Dermis microvascular lymphatic vessel endothelial cell (primary cell): ENCODE measurements around the gene ALDH3A1. TPM values are rescaled to one million over a fixed set of nuclear protein-coding genes. Genes with fewer than 3 reads are reported as not detected.
"Not testable (repeated sequence)": the region's sequence is repeated elsewhere in the genome, so short reads cannot be mapped to it uniquely, and the experiment has no call there.

Source experiments
- DNase-seq, 2 donors: peaks; one replicate each; pipeline versions ENCODE4 v3.0.0 to v3.0.0-alpha.2; 2010; ENCODE audit warnings: low read depth in 2 of 2
- total RNA-seq: library from RNA; depleted of rRNA; stranded (reverse); fragments of >200 nt; gene quantifications from 2 replicates; pipeline ENCODE4 v1.2.1, GENCODE V29; 2014

ALDH3A1 gene
- under 0.01 and 0.38 TPM in 2 replicates for total RNA-seq

DNA sequence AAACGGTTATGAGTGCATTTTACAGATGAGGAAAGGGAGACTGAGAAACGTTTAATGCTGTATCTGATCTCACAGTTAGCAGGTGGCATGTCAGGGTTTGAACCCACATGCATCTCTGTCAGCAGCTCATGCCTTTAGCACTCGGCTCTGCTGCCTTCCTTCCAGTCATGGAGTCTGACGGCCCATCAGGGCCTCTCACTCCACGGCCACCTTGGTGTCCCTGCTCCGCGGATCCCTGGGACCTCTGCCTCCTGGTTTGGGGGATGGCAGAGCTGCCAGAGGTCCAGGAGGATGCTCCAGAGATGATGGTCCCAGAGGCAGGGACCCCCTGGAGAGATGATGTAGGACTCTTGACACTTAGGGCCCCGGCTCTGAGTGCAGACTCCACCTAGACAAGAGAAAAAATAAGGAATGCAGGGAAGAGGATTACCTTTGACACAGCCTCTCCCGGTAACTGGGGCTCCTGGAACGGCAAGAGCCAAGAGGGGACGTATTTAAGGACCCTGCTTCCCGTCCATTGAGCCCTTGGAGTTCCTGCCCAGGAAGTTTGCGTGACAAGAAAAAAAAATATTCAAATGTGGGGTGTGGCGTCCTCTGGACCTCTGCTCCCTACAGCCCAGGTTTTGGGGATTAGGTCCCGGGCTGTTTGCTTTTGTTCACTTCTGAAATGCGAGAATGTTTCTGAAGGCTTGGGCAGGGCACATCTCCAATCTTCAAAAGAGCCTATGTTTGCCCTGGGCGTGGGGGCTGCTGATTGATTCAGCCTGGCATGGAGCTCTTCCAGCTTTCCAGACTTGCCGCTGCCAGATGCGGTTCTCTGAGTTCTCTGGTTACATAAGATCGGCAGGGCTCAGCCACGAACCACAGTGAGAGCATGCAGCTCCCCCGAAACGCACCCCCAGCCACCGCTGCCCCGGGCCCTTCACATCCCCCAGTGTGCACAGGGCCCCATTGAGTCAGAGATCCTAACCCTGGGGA lies at the start of gene ALDH3A1:
Gene ALDH3A1 (minus strand): TSS at position 470 of the 978 bp plus-strand sequence. CDS start 3,169 bp downstream, outside the sequence.
- no peak for DNase-seq

DNA sequence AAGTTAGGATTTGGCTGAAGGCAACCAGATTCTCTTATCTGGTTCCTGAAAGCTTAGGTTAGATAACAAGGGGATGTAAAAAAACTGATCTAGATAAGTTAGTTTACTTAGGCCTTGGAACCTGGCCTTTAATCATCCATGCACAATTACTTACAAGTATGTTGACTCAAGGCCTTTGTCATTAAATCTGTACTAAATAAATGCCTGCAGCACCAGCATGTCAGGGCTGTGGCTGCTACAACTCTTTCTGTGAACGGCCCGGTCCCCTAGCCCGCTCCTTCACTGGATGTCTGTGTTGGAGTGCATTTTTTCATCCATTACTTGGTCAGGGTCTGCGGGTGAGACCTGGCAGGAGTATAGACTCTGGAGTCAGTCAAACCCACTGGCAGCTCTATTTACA lies 48.4 kb upstream of the ALDH3A1 start:
- no peak for DNase-seq

DNA sequence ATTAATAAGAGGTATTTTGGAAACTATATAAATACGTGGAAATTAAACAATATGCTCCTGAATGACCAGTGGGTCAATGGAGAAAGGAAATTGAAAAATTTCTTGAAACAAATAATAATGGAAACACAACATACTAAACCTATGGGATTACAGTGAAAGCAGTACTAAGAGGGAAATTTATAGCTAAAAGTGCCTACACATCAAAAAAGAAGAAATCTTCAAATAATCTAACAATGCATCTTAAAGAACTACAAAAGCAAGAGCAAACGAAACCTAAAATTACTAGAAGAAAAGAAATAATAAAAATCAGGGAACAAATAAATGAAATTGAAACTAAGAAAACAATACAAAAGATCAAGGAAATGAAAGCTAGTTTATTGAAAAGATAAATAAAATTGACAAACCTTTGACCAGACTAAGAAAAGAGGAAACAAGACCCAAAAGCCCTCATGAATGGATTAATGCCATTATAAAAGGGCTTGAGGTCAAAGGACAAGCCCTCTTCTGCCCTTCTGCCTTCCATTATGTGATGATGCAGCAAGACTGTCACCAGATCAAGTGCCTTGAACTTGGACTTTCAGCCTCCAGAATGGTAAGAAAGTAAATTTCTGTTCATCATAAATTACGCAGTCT lies 43.9 kb upstream of the ALDH3A1 start:
- DNase-seq: no peak

DNA sequence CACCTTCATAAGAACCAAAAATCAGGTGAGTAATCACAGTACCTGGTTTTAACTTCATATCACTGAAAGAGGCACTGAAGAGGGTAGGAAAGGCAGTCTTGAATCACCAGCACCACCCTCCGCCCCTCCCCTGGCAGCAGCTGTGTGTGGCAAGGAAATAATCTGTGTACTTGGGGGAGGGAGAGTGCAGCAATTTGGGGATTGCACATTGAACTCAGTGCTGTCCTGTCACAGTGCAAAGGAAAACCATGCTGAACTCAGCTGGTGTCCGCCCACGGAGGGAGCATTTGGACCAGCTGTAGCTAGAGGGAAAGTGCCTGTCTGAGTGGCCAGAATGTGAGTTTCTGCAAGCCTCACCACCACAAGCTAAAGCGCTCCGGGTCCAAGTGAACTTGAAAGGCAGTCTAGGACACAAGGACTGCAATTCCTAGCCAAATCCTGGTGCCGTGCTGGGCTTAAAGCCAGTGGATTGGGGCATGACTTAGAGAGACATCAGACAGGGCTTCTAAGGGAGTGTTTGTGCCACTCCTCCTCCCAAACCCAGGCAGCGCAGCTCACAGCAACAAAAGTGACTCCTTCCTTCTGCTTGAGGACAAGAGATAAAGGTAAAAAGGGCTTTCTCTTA lies 39.7 kb upstream of the ALDH3A1 start:
- DNase-seq: no peak

DNA sequence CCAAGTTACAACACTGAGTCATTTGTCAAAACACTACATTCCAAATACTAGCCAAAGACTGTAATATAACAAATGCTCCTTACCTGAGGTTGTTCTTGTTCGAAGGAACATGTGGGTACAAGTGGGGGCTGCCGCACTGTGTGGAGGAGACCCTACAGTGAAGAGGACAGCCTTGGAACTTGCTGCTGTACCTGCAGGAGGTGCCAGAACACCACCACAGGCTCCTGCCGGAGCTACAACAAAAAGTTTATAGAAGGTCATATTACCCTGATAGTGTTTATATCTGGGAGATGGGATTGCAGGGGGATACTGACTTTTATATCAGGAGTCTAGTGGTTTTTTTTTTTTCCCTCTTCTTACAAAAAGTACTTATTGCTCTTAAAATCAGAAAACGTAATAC lies 37.8 kb upstream of the ALDH3A1 start:
- DNase-seq: no peak

DNA sequence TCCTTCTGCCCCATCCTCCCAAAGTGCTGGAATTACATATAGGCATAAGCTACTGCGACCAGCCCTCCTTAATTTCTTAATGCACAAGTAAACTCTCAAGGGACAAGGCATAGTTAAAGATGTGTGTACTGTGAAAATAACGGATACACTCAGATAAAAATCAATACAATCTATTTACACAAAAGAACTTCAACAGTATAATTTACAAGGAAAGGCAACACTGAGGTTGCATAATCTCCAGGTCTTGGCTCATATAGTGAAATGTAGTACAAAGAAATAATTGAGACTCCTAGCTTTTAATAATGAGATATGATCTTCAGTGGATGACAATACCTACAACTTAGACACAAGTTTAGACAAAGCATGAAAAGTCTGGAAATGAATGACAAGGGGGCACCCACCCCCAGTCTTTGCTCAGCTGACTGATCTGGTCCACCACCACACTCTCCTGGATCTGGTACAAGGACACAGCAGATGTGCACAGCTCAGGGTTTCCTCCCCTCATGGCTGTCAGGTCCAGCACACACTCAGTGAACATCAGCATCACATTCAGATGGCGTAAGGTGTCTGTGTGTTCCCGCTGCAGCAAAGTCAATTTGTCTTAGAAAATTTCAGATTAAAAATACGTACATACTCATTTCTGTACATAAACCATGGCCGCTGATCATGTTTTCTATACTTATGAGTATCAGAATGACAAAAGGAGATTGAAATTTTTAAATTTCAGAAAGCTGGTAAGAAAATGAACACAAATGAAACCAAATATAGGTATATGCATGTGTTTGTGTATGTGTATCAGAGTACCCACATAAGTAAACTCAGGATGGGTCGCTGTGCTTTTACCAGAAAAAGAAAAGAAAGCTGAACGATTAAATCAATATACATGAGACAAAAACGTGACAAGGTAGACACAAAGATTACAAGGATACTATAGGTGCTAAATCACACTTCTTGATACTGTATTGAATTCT lies 33.7 kb upstream of the ALDH3A1 start:
- DNase-seq: no peak

DNA sequence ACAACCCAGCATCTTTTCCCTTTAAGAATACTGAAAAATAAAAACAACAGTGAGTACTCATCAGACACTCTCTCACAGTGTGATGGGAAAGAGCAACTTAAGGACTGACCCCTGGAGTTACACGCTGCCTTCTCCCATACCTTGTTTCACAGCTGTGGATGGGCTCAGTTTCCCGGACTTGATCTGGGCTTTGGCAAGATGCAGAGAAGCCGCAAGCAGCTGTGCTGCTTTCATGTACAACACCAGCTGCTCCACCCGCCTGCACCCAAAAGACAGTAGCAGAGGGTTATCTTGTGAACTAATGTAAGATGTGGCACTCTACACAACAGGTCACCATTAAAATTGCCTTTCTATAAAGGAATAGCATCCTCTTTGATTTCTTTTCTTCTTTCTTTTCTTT lies 32.7 kb upstream of the ALDH3A1 start:
- DNase-seq: no peak

DNA sequence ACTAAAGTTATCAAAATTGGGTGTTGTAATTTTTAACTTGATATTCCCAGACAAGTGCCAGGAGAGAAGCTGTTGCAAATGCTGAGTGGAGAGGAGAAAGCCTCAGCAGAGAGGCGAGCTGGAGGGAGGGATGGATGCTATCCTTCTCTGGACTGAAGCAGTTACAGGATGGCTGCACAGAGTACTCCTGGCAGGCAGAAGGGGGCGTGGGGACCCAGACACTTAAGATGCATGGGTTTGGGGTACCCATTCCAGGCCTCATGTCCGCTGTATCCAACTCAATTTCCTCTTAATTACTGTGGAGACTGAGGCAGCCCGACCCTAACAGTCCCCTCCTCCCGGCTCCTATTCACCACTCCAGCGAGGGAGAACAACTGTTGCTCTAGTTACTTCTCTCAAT lies 25.4 kb upstream of the ALDH3A1 start:
- no peak for DNase-seq

DNA sequence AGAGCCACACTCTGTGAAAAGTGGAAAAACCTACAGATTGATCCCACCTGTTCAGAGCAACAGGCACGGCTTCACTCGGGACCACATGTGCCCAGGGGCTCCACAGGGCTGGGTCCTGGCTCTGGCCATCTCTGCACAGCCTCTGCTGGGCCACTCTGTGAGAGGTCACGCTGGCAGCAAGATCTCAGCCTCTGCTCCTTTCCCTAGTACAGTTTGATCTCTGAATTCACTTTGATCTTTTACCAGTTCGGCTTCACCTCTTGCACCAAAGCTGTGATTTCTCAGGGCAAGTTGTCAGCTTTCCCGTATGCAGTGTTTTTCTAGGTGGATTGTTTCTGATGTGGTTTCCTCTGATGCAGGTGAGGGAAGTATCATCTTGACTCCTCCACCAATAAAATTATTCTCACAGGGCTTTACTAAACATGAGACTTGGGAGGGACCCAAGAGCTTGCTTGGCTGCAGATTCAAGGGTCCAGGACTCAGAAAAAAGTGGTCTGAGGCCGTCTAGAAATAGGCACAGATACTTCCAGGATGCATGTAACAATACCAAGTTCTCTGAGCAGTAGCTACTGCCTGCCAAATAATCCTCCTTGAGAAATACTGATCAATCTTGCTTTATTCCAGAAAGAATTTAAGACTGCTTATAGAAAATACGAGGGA lies 24.0 kb upstream of the ALDH3A1 start:
- DNase-seq: no peak

DNA sequence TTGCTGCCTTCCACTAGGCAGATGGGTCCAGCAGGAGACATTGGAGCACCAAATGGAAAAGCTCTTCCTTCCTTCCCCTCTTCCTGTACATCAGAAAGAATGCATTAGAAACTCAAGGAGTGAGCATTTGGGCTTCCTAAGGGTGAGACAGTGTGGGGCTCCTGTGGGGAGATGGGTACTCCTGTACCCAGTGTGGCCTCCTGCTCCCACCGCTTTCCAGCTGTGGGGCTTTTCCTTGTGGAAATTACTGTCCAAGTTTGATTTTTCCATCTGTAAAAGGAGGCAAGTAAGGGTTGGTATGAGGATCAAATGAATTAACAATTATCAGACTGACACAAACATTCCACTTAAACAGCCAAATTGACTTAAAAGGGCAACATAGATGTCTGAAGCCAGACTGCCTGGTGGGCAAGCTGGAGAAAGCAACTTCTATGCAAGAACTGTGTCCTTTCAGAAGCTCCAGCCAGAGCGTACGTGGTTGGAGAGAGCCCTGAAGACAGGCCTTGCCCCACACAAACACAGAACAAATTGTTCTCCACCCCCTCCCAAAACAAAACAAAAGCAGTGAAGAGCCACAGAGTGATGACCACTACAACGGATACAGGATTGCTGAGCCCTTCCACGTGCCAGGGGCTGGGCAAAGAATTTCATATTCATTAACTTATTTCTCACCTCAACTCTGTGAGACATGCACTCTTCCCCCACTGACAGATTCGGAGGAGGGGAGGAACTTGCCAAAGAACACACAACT lies 23.1 kb upstream of the ALDH3A1 start:
- DNase-seq: no peak

DNA sequence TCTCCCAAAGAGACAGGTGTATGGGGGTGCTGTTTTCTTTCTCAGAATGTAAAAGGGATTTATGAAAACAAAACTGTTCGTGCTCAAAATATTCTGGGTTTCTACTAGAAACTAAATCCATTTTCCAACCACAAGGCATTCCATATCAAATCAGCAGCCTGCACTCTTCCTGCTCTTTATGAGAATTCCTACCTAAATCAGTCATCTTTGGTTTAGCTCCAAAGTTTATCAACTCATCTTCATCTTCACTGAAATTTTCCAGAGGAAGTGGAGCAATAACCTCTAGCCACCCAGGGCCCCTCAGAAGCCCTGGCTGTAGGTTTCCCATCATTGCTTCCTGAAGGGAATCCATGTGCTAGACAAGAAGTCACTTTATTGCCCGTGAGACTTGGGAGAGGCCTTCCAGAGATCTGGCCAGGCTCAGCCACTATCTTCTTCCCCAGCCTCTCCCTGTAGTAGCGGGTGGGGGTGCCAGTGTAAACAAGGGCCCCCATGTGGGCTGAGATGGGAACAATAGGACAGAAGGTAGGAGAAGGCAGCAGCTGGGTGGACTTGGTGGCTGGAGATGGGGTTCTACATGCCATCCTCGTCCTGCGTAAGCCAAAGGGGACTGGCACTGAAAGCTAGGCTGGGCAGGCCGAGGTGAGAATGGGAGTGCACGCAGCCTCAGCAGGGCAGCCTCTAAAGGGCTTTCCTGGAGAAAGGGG lies 22.0 kb upstream of the ALDH3A1 start:
- peak; percentile 85 to 88 for DNase-seq

DNA sequence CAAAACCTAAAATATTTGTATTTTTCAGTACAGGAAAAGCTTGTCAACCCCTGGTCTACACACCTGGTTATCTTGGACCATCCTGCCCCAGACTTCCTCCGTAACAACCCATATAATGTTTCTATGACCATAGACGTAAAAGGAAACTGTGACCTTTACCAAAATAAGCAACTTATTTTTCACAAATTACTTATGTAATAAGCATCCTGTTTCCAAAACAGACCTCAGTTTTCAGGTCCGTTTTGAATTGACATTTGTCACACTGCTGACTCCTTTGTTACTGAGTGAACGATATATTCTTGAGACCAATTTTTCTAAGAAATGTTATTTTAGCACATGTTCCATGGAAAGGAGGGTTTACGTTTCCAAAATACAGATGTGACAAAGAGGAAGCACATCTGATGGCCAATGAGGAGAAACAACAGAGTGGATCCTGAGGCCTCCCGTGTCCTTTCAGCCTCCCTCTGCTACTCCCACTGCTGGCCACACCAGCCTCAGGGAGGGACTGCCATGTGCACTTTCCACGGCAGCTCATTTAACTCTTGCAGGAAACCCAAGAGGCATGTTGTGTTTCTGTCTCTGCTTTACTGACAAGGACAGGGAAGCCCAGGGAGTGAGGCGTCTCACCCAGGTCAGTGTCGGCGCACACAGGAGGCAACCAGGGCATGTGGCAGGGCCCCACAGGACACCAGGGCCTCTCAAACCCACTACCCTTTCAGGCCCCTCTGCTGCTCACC lies 20.1 kb upstream of the ALDH3A1 start:
- peak; percentile 77 to 94 for DNase-seq

DNA sequence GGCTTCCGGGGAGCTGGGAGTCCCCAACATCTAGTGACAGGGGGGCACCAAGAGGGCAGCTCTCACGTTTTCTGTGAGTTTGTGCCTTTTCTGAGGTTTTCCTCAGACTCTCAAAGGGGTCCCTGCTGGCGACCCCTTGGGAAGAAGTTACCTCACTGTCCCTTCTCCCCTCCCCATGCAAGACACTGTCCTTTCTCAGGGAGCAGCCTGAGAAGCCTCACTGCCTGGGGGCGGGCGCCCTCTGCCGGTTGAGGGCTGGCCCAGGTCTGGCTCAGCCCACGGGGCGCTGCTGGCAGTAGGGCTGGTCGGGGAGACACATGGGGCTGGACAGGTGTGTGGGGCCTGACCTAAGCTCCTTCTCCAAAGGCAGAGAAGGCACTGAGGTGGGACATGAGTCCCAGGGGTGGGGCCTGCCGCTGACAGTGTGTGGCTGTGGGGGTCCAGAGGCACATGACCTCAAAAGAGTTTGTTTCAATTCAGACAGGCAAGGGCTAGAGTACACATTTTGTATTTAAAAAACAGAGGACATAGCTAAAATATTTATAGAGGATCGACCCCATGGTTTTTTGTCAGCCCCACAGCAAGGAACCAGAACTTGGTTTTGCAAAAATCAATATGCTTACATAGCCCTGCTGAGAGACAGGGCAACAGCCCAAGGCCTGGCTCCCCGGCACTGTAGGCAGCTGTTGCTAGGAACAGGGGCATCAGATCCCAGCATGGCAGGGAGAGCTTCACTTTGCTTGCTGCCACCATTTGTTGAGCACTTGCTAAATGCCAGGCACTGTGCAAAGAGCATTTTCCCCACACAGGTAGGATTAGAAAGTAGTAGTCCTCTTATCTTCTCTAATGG lies 18.5 kb upstream of the ALDH3A1 start:
- DNase-seq: peak in 1 of 2 donors; percentile 67

DNA sequence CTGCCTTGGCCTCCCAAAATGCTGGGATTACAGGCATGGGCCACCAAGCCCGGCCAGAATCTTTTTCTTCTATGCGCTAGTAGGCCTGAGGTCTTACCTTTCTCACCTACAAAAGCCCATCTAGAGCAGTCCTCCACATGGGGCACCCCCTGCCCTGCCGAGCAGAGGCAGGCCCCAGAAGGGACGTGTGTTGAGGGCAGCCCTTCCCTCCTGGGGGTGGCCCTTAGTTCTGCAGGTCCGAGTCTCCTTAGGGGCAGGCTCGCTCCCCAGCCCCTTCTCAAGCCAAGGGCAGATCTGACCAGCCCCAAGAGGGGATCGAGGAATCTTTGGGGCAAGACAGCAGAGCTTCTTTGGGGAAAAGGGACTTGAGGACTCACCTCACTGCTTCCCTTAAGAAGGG lies 17.9 kb upstream of the ALDH3A1 start:
- no peak for DNase-seq

DNA sequence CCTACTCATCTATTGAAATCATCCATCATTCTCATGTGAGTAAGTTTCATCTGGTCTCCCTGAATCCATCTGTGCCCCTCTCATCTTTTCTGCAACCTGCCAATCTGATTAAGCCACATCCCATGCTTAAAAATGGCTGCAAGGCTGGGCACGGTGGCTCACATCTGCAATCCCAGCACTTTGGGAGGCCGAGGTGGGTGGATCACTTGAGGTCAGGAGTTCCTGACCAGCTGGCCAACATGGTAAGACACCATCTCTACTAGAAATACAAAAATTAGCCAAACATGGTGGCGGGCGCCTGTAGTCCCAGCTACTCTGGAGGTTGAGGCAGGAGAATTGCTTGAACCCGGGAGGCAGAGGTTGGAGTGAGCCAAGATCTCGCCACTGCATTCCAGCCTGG lies 15.9 kb upstream of the ALDH3A1 start:
- not testable (repeated sequence) for DNase-seq

DNA sequence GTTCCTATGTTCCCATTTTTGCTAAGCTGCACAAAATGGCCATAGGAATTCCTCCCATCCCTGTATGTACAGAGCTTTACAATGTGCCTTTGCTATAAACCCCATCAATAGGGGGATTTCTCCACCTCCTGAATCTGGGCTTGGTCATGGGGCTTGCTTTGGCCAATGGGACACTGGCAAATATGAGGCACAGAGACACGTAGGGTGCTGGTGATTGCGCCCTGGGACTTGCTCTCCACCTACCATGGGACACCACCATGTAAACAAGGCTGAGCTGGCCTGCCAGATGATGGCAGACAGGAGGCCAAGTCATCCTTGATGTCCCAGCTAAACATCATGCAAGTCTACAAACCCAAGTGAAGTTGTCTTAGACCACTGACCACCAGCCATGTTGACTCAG lies 15.3 kb upstream of the ALDH3A1 start:
- no peak for DNase-seq

DNA sequence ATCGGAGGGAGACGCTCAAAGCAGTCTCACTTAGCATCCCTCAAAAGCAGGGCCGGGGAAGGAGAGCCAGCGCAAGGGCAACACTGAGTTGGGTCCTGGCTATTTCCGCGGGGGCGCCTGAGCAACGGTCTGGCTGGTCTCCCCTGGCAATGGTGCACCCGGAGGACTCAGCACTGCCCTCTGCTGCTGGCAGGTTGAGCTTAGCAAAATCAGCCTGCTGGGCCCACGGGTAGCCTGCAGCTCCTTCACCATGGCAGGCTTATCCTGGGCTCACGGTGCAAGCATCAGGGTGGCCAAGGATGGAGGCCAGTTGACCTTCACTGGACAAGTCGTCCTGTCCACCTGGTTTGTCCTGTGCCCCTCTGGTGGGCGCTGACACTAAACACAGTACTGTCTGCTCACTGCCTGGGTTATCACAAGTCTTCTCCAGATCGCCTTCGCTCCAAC lies 14.4 kb upstream of the ALDH3A1 start:
- DNase-seq: peak; percentile 54 to 73
